Measurements from ENCODE around the gene RIN3. TPM values are rescaled to one million over a fixed set of nuclear protein-coding genes. Genes with fewer than 3 reads are reported as not detected.

The RIN3 gene
- total RNA-seq, 4 donors from 2014 or later = 13.5 to 22.2 (median 16.2) TPM

- no peak for ATAC-seq
- H3K36me3 ChIP-seq = no peaks in the 10 kb centered on the region
- no peak overlapping the region for H3K27ac ChIP-seq
- H3K9me3 ChIP-seq = no peaks in the 10 kb centered on the region
- WGBS, 2 donors (ENCODE audit: low coverage in 1 of 2) = 100% methylated on average over 2 to 3 of the region's 9 CpGs
- no peaks in the 10 kb centered on the region for H3K4me1 ChIP-seq
- TF ChIP-seq POLR2AphosphoS5 (IDR thresholded peaks at IDR 0.05) (no peak), EP300 (IDR thresholded peaks at IDR 0.05) (no peak), POLR2A (IDR thresholded peaks at IDR 0.05) (no peak)
- TF ChIP-seq, protein P1, sequence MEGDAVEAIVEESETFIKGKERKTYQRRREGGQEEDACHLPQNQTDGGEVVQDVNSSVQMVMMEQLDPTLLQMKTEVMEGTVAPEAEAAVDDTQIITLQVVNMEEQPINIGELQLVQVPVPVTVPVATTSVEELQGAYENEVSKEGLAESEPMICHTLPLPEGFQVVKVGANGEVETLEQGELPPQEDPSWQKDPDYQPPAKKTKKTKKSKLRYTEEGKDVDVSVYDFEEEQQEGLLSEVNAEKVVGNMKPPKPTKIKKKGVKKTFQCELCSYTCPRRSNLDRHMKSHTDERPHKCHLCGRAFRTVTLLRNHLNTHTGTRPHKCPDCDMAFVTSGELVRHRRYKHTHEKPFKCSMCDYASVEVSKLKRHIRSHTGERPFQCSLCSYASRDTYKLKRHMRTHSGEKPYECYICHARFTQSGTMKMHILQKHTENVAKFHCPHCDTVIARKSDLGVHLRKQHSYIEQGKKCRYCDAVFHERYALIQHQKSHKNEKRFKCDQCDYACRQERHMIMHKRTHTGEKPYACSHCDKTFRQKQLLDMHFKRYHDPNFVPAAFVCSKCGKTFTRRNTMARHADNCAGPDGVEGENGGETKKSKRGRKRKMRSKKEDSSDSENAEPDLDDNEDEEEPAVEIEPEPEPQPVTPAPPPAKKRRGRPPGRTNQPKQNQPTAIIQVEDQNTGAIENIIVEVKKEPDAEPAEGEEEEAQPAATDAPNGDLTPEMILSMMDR (IDR thresholded peaks at IDR 0.05) = no peak
- H3K4me3 ChIP-seq = no peak overlapping the region
- H3K27me3 ChIP-seq = no peaks in the 10 kb centered on the region
Measured at GRCh38 chr14:92482621-92483319, 30.8 kb upstream of the RIN3 start.

- Histone ChIP-seq H3K27ac (no peak overlapping the region), H3K4me1 (no peaks in the 10 kb centered on the region), H3K4me3 (no peak overlapping the region), H3K9me3 (no peaks in the 10 kb centered on the region), H3K36me3 (no peaks in the 10 kb centered on the region), H3K27me3 (no peaks in the 10 kb centered on the region)
- WGBS, 2 donors (ENCODE audit: low coverage in 1 of 2) = 95% methylated on average over 6 of the region's 7 CpGs; no CpG with 5 or more reads in 1 of the 2 donors
- ATAC-seq = no peak
- TF ChIP-seq POLR2AphosphoS5 (IDR thresholded peaks at IDR 0.05) (no peak), EP300 (IDR thresholded peaks at IDR 0.05) (no peak), POLR2A (IDR thresholded peaks at IDR 0.05) (no peak)
- TF ChIP-seq, protein P1 (IDR thresholded peaks at IDR 0.05) = no peak
Measured at GRCh38 chr14:92484132-92484823, 29.3 kb upstream of the RIN3 start.

DNA sequence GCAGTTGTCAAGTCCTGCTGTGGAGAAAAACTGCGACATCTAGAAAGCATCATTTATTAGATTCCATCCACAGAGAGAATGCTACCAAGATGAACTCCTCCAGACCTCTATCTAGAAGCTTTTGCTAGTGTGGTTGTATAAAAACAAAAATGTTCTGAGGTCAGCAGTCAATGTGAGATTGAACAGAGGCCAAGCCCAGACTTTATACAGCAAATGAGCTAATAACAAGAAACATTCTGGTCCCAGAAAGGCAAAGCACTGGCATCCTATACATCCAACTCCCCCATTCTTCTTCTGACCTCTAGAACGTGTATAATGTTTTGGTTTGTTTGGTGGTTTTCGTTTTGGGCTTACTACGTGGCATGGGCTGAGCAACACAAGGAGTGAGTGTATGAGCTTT lies 26.7 kb upstream of the RIN3 start:
- H3K27me3 ChIP-seq = no peaks in the 10 kb centered on the region
- no peaks in the 10 kb centered on the region for H3K9me3 ChIP-seq
- no peaks in the 10 kb centered on the region for H3K36me3 ChIP-seq
- no peak overlapping the region for H3K27ac ChIP-seq
- WGBS, 2 donors (ENCODE audit: low coverage in 1 of 2) = 47 to 51% methylated on average over 3 to 4 of the region's 4 CpGs
- no peak for ATAC-seq
- TF ChIP-seq POLR2A (IDR thresholded peaks at IDR 0.05) = no peak
- TF ChIP-seq EP300 (IDR thresholded peaks at IDR 0.05) = no peak
- no peak for TF ChIP-seq POLR2AphosphoS5 (IDR thresholded peaks at IDR 0.05)
- TF ChIP-seq, protein P1 (IDR thresholded peaks at IDR 0.05) = no peak
- H3K4me1 ChIP-seq = peaks cover 0 to 5% (median 0%) of the 10 kb centered on the region in 3 donors
- no peak overlapping the region for H3K4me3 ChIP-seq

DNA sequence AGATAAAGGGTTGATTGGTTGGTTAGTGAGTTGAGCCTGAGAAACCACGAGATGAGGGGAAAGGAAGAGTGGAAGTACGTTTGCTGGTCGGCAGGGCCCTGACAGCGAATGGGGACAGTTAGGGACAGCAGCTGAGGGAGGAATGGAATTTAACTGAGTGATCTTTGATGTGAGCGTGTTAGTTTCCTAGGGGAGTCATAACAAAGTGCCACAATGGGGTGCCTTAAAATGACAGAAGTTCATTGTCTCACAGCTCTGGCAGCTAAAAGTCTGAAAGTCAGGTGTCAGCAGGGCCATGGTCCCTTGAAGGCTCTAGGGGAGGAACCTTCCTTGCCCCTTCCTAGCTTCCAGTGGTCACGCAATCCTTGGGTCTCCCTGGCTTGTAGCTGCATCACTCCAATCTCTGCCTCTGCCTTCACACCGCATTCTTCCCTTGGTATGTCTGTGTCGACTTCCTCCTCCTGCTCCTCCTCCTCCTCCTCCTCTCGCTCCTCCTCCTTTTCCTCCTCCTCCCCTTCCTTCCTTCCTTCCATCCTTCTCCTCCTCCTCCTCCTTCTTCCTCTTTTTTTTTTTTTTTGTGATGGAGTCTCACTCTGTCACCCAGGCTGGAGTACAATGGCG lies 26.0 kb upstream of the RIN3 start:
- no peak overlapping the region for H3K27ac ChIP-seq
- TF ChIP-seq, protein P1 (IDR thresholded peaks at IDR 0.05) = no peak
- TF ChIP-seq EP300 (IDR thresholded peaks at IDR 0.05) (no peak), POLR2A (IDR thresholded peaks at IDR 0.05) (no peak), POLR2AphosphoS5 (IDR thresholded peaks at IDR 0.05) (no peak)
- H3K9me3 ChIP-seq = no peaks in the 10 kb centered on the region
- H3K27me3 ChIP-seq = no peaks in the 10 kb centered on the region
- H3K4me3 ChIP-seq = no peak overlapping the region
- peaks cover 0 to 5% (median 0%) of the 10 kb centered on the region in 3 donors for H3K4me1 ChIP-seq
- ATAC-seq = no peak
- WGBS, 2 donors (ENCODE audit: low coverage in 1 of 2) = 60 to 74% methylated on average over 4 to 9 of the region's 10 CpGs
- H3K36me3 ChIP-seq = no peaks in the 10 kb centered on the region

All from gastroesophageal sphincter (tissue), 4 donors.